DMS53 (cell line): Measurements from ENCODE around the gene YJU2.
A peak's percentile ranks its signal among the peaks of the same experiment; 100 is the strongest.
"Not testable (repeated sequence)": the region's sequence is repeated elsewhere in the genome, so short reads cannot be mapped to it uniquely, and the experiment has no call there.

ENCODE experiments used
- DNase-seq: peaks from one replicate; lab custom pipeline; 2025; lab: John Stamatoyannopoulos, UW

Gene YJU2

DNA sequence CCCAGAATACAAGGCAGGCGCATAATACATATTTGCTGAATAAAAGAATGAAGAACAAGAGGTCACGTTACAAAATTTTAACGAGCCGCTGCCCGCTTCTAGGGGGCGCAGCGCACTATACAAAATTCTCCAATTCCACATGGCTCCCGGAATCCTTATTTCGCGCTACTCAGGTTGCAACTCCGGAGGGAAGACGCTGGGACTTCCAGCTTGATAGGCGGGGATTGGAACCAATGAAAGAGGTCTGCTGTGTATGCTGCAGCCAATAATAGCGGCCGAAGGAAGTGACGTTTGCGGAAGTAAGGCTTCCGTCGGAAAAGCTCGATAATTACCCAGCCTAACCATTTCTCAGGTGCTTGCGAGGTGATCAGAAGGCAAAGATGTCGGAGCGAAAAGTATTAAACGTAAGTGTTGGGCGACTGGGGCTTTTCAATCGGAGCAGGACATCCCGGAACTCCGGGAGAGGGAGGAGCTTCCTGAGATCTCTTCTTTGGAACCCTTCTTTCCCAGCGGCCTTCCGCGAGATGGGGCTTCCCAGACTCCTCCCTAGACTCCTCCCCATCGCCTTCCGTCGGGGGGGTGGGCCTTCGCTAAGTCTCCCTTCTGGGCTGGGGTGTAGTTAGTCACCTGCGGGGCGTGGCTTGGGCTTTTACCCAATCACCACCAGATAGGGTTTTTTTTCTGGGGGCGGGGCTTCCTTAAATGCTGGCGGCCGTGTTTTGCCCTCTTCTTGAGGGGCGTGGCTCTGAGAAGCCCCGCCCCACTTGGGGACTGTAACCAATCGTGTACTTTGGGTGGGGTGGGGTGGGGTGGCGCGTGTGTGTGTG lies at the start of gene YJU2:
Gene YJU2, plus strand, starts transcription at position 314 of the 827 bp plus-strand sequence. Its CDS starts 67 bp downstream, at position 381.
- DNase-seq: peak; percentile 99

DNA sequence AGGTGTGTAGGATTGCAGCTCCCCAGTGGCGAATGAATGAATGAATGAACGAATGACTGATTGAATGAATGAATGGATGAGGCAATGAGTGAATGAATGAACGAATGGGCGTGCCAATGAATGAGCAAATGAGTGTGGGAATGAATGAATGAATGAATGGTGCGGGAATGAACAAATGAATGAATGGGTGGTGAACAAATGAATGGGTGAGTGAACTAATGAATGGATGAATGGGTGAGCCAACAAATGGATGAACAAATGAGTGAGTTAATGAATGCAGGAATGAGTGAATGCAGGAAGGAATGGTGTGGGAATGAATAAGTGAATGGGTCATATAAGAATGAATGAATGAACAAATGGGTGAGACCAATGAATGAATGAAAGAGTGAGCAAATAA lies 49.7 kb upstream of the YJU2 start:
- DNase-seq: no peak

DNA sequence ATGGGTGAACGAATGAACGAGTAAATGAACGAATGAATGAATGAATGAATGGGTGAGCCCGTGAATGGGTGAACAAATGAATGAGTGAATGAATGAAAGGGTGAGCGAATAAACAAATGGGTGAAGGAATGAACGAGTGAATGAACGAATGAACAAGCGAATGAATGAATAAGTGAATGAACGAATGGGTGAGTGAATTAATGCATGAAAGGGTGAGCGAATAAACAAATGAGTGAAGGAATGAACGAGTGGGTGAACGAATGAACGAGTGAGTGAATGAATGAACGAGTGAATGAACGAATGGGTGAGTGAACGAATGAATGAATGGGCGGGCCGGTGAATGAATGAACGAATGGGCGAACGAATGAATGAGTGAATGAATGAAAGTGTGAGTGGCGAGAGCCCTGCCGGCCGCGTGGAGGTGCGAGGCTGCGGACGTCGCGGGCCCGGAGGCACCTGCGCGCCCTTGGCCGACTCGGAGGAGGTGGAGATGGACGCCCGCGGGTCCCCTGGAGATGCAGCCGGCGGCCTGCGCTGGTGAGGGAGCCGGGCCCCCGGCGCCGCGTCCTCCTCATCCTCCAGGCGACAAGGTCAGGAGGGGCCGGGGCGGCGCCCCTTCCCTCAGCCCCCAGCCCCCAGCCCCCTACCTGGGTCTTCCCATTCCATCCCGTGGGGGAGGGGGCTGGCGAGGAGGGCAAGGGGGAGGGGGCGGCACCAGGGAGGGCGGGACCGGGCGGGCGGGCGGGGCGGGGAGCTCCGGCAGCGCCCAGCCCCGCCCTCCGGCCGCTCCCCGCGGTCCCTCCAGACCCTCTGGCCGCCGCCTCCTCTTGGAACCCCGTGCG lies 49.0 kb upstream of the YJU2 start:
- DNase-seq: peak; percentile 70

DNA sequence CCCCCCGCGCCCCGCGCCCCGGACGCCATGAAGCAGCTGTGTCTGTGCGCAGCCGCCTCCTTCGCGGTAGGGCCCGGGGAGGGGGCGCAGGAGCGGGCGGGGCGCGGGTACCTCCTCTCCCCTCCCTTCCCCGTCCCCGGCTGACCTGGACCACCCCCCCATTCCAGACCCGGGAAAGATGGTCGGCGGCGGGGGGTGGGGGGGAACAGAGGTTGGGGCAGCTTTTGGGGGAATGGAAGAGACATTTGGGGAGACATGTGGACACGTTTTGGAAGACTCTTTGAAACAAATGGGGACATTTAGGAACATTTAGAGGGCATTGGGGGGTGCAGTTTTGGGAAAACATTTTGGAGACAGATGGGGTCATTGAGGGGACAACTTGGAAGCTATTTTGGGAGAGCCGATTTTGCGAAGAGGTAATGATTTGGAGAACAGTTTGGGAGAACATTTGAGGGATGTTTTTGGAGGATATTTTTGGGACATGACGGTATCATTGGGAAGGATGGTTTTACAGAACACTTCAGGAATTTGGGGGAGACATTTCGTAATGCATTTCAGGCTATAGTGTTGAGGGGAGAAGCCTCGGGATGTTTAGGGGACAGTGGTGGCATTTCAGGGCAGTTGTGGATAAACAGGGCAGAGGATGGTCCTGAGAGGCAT lies 48.3 kb upstream of the YJU2 start:
- DNase-seq: no peak

DNA sequence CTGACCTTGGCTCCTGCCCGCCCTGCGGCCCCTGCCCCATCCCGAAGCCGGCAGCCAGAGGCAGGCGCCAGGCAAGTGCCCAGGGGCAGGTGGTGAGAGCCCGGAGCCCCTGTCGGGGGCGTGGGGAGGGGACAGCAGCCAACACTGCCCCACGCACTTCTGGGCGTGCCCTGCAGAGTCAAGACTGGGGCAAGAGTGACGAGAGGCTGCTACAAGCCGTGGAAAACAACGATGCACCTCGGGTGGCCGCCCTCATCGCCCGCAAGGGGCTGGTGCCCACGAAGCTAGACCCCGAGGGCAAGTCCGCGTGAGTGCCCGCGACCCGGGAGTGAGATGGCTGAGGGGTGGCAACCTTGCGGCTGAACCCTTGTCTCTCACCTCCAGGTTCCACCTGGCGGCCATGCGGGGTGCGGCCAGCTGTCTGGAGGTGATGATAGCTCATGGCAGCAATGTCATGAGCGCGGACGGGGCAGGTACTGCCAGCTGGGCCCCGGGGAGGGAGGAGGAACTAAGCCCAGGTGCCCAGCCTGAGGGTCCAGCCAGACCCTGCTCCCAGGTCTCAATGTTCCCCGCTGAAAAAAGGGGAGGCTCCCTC lies 47.1 kb upstream of the YJU2 start:
- DNase-seq: peak; percentile 61

DNA sequence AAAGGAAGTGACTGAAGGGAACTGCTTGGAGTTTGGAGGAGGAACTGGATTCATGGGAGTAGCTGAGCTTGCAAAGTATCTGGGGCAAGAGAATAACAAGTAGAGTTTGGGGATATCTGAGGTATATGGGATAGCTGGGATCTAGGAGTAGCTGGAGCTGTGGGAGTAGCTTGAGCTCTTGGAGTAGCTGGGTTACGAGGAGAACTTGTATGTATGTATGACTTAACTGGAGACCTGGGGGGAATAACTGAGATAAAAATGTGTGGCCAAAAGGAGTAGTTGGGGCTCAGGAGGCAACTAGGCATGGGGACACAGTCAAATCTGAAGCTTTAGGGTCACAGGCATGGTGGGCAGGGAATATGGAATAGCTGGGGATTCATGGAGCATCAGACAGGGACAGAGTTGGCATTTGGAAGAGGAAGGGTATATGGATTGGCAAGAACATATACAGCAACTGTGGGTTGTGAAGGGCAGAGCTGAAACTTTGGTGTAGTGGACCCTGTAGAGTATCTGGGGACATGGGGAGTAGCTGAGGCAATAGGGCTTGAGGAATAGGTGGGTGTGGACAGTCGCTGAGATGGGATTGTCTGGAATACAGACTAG lies 45.8 kb upstream of the YJU2 start:
- DNase-seq: no peak

DNA sequence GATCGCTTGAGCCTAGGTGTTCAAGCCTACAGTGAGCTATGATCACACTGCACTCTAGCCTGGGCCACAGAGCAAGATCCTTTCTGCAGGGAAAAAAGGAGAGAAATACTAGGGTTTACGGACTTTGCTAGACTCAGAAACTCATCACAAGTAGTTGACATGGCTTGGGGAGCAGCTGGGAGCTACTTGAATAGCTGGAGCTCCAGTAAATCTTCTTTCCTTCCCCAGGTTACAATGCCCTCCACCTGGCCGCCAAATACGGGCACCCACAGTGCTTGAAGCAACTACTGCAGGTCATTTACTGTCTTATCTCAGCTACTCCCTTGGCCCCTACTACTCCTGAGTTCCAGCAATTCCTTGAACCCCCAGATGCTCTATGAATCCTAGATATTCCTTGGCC lies 45.1 kb upstream of the YJU2 start:
- DNase-seq: no peak

DNA sequence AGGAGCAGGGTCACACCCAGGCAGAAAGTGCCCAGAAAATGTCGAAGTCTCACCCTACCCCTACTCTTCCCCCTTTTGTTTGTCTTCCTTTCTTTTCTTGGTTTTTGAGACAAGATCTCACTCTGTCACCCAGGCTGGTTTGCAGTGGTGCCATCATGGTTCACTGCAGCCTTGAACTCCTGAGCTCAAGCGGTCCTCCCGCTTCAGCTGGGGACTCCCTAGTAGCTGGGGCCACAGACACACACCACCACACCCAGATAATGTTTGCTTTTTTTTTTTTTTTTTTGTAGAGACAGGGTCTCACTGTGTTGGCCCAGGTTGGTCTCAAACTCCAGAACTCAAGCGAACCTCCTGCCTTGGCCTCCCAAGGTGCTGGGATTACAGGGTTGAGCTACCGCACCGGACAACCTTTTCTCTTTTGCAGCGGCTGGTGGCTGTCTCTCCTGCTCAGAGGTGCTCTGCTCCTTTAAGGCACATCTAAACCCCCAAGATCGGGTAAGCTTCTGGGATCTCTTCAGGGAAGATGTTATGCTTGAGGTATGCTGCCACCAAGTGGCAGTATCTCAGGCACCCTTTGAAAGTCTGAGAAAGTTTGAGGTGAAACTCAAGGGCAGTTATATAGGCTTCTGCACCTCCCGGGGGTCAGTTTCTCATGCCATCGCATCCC lies 39.9 kb upstream of the YJU2 start:
- DNase-seq: peak; percentile 42

DNA sequence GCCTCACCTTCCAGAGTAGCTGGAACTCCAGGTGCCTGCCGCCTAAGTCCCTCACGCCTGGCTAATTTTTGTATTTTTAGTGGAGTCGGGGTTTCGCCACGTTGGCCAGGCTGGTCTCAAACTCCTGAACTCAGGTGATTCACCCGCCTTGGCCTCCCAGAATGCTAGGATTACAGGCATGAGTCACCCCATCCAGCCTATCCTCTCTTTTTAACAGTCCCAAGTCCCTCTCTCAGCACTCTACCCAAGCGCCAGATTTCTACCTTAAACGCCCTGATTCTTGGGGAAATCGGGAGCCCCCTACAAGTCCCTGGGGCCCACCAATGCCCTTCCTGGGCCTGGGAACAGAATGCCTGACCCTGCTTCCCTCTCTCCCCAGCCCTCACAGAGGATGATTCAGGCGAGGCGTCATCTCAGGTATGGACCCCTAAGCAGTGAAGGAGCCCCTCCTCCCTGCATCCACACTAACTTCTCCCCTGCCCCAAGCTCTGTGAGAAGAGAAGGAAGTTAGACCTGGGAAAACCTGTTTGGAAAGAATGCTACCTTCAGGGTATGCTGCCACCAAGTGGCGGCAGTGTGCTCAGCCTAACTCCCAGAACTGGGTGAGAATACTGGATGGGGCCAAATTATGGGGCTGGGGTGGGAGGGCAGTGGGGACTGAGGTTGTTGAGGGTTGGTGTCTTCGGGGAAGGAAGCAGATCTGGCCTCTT lies 38.3 kb upstream of the YJU2 start:
- DNase-seq: peak; percentile 81

DNA sequence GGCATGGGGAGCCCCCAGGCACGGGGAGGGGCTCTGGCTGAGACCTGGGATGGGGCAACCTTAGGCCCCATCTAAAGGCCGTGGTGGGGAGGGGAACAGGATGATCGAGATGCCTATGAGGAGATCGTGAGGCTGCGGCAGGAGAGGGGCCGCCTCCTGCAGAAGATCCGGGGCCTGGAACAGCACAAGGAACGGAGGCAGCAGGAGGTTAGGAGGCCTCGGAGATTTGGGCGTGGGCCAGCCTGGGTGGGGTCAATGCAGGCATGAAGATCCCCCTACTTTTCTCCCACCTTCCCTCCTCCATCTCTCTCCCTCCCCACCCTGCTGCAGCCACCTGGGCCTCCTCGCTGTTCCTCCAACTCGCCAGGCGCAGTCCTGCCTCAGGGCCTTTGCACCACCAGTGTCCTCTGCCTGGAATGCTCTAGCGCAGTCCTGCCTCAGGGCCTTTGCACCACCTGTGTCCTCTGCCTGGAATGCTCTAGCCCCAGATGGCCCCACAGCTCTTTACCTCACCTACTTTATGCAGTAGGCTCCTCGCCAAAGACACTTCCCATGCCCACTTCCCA lies 36.6 kb upstream of the YJU2 start:
- no peak for DNase-seq

DNA sequence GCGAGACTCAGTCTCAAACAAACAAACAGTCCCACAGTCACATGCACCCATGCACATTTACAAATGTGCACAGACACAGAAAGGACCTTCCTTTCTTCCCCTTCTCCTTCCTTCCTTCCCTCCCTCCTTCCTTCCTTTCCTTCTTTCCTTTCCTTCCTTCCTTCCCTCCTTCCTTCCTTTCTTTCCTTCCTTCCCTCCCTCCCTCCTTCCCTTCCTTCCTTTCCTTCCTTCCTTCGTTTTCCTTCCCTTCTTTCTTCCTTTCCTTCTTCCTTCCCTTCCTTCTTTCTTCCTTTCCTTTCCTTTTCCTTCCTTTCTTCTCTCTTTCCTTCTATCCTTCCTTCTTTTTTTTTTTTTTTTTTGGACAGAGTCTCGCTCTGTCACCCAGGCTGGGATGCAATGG lies 33.8 kb upstream of the YJU2 start:
- DNase-seq: no peak

DNA sequence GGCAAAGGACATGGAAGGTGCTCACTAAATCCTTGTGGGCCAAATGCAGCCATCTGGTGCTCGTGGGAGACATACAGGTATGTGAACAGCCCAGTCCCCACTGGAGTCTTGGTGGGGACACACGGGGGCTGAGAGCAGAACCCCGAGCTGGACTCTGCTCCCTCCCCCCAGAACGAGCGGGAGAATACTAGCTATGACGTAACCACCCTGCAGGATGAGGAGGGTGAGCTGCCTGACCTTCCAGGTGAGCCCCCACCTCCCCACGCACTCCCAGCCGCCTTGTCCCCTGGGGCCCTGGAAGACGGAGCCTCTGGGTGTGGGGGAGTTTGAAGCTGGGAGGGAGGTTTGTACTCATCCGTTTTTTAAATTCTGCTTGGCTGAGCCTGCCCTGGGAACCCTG lies 31.1 kb upstream of the YJU2 start:
- DNase-seq: no peak

DNA sequence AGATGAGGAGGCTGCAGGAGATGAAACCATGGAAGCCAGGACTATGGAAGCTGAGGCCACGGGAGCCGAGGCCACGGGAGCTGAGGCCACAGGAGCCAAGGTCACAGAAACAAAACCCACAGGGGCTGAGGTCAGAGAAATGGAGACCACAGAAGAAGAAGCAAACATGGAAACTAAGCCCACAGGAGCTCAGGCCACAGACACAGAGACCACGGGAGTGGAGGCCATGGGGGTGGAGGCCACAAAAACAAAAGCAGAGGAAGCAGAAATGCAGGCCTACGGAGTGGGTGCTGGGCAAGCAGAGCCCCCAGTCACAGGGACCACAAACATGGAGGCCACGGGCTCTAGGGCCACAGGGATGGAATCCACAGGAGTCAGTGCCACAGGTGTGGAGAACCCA lies 30.0 kb upstream of the YJU2 start:
- no peak for DNase-seq

DNA sequence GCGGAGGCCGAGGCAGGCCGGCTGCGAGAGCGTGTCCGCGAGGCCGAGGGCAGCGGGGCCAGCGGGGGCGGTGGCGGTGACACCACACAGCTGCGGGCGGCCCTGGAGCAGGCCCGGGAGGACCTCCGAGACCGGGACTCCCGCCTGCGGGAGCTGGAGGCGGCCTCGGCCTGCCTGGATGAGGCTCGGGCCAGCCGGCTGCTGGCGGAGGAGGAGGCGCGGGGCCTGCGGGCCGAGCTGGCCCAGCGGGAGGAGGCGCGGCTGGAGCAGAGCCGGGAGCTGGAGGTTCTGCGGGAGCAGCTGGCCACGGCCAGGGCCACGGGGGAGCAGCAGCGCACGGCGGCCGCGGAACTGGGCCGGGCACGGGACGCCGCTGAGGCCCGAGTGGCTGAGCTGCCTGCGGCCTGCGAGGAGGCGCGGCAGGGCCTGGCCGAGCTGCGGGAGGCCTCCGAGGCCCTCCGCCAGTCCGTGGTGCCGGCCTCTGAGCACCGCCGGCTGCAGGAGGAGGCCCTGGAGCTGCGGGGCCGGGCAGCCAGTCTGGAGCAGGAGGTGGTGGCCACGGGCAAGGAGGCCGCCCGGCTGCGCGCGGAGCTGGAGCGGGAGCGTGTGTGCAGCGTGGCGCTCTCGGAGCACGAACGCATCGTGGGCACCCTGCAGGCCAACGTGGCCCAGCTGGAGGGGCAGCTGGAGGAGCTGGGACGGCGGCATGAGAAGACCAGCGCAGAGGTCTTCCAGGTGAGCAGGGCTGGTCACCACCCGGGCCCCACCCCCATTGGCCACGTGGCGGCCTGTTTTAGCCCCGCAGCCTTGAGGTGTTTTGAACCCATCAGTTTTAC lies 29.2 kb upstream of the YJU2 start:
- DNase-seq: peak; percentile 71

DNA sequence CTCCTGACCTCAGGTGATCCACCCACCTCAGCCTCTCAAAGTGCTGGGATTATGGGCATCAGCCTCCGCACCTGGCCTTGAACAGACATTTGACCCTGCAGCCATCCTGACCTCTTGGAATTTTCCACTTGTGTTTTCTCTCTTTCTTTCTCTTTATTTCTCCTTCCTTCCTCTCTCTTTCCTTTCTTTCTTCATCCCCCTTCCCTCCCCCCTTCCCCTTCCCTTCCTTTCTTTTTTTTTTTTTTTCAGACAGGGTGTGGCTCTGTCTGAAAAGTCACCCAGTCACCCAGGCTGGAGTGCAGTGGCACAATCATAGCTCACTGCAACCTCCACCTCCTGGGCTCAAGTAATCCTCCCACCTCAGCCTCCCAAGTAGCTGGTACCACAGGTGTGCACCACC lies 28.4 kb upstream of the YJU2 start:
- DNase-seq: not testable (repeated sequence)

DNA sequence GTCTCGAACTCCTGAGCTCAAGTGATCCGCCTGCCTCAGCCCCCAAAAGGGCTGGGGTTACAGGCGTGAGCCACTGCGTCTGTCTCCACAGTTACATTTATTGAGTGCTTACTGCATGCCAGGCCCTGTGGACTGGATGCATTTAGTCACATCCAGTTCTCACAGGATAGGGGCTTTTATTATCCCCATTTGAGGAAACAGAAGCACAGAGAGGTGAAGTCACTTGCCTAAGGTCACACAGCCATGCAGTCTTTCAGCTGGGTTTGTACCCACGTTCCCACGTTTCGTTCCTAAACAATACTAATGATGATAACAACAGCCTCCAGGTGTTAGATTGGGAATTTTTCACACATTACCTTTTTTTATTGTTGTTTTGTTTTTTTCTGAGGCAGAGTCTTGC lies 26.7 kb upstream of the YJU2 start:
- DNase-seq: no peak

DNA sequence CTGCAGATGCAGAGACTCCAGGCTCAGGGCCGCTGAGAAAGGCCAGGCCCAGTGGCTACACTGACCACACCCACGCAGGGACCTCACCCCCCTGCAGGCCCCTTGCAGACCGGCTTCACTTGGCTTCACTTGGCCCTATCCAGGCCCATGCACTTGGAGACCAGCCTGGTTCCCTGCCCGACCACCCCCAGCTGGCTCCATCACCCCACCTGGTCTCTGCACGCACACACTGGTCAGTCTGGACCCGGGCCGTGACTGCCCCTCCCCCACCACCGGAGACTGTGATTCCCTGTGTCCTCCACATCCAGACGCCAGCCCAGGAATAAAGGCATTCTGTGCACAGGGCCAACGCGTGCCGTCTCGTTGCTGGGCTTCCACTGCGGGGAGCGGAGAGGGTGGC lies 22.4 kb upstream of the YJU2 start:
- no peak for DNase-seq

DNA sequence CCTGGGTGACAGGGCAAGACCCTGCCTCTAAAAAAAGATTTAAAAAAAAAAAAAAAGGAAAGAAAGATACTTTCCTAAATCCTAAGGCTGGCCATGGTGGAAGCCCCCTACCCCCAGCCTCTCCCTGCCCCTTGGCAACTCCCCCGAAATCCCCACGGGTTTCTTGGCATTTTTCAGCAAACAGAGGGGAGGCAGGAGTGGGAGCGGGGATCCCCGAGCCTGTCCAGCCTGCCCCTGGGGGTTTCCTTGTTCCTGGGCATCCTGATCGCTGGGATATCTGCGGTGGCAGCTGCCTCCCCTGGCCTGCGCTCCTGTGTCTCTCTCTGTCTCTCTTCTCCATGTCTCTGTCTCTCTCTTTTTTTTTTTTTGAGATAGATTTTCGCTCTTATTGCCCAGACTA lies 21.0 kb upstream of the YJU2 start:
- no peak for DNase-seq

DNA sequence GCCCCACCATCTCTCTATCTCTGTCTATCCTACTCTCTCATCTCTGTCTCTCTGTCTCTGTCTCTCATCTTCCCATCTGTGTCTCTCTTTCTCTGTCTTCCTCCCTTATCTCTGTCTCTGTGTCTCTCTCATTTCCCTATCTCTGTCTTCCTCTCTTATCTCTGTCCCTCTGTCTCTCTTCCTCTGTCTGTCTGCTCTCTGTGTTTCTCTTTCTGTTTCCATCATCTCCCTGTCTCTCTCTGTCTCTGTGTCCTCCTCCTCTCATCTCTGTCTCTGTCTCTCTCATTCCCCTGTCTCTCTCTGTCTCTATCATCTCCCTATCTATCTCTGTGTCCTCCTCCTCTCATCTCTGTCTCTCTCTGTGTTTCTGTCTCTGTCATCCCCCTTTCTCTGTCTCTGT lies 19.1 kb upstream of the YJU2 start:
- no peak for DNase-seq
